Endothelial cell (in vitro differentiated cells): ENCODE data around the gene MFN1. TPM values are rescaled to one million over a fixed set of nuclear protein-coding genes. Genes with fewer than 3 reads are reported as not detected.

Experiments
- DNase-seq: peaks from one replicate; pipeline ENCODE4 v3.0.0; 2021; ENCODE audit warnings: low spot score
- H3K27ac Mint-ChIP-seq: one replicate; pipeline ENCODE4 v1.8.0; 2021; ENCODE audit warnings: mixed read lengths, inconsistent platforms; ENCODE audit not compliant: unreplicated experiment
- H3K27me3 Mint-ChIP-seq: one replicate; pipeline ENCODE4 v1.8.0; 2021; ENCODE audit warnings: mild to moderate bottlenecking, moderate library complexity, mixed read lengths, inconsistent platforms; ENCODE audit not compliant: unreplicated experiment
- H3K36me3 Mint-ChIP-seq: one replicate; pipeline ENCODE4 v1.8.0; 2021; ENCODE audit warnings: mild to moderate bottlenecking, low read depth, mixed read lengths, inconsistent platforms; ENCODE audit not compliant: unreplicated experiment
- H3K4me1 Mint-ChIP-seq: one replicate; pipeline ENCODE4 v1.8.0; 2021; ENCODE audit warnings: mild to moderate bottlenecking, mixed read lengths, inconsistent platforms; ENCODE audit not compliant: unreplicated experiment
- H3K4me3 Mint-ChIP-seq: one replicate; pipeline ENCODE4 v1.8.0; 2021; ENCODE audit warnings: mild to moderate bottlenecking, mixed read lengths, inconsistent platforms; ENCODE audit not compliant: unreplicated experiment
- H3K9me3 Mint-ChIP-seq: one replicate; pipeline ENCODE4 v1.8.0; 2021; ENCODE audit warnings: mixed read lengths, inconsistent platforms; ENCODE audit not compliant: unreplicated experiment
- total RNA-seq: library from RNA; stranded (reverse); fragmentation: NEBNext Ultra II Directional; extraction: Animal tissue kit (Norgen Biotek cat#: 25700); gene quantifications from one replicate; pipeline ENCODE4 v1.2.1, GENCODE V29; 2021; ENCODE audit not compliant: unreplicated experiment
- TF ChIP-seq, protein P1 (sequence below): fragments of 200-600 bp; sonication (generic); IDR thresholded peaks from one replicate; pipeline ENCODE4 v1.5.0; 2021; ENCODE audit warnings: antibody characterized with exemption; ENCODE audit not compliant: unreplicated experiment

The MFN1 gene
- total RNA-seq, 1 donor from 2014 or later: 30.7 TPM

GRCh38 chr3:179309225-179310078 is 38.1 kb upstream of the MFN1 start:
- H3K4me1 Mint-ChIP-seq: peaks cover 2% of the 10 kb centered on the region
- H3K36me3 Mint-ChIP-seq: no peaks in the 10 kb centered on the region
- H3K27ac Mint-ChIP-seq: no peak overlapping the region
- H3K9me3 Mint-ChIP-seq: no peaks in the 10 kb centered on the region
- TF ChIP-seq, protein P1, sequence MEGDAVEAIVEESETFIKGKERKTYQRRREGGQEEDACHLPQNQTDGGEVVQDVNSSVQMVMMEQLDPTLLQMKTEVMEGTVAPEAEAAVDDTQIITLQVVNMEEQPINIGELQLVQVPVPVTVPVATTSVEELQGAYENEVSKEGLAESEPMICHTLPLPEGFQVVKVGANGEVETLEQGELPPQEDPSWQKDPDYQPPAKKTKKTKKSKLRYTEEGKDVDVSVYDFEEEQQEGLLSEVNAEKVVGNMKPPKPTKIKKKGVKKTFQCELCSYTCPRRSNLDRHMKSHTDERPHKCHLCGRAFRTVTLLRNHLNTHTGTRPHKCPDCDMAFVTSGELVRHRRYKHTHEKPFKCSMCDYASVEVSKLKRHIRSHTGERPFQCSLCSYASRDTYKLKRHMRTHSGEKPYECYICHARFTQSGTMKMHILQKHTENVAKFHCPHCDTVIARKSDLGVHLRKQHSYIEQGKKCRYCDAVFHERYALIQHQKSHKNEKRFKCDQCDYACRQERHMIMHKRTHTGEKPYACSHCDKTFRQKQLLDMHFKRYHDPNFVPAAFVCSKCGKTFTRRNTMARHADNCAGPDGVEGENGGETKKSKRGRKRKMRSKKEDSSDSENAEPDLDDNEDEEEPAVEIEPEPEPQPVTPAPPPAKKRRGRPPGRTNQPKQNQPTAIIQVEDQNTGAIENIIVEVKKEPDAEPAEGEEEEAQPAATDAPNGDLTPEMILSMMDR: no peak
- H3K27me3 Mint-ChIP-seq: no peaks in the 10 kb centered on the region
- DNase-seq: no peak
- no peak overlapping the region for H3K4me3 Mint-ChIP-seq

DNA sequence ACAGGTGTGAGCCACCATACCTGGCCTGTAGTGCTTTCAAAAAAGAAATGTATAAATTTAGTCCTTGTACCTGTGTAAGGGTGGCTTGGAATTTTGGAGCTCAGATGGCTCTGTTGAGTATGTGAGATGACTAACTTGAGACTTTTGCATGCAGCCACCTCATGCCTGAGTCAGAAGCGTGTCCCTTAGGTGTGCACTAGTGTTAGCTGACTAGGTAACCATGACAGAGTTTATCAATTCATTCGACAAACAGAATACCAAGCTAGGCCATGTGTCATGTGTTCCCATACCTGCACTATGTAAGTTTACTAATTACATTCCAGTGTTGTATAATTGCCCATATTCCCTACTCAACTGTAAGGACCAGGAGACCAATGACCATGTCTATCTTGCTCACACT is 28.6 kb upstream of the MFN1 start:
- H3K9me3 Mint-ChIP-seq: no peaks in the 10 kb centered on the region
- TF ChIP-seq, protein P1: no peak
- H3K27me3 Mint-ChIP-seq: no peaks in the 10 kb centered on the region
- no peak for DNase-seq
- peaks cover 9% of the 10 kb centered on the region for H3K4me1 Mint-ChIP-seq
- H3K4me3 Mint-ChIP-seq: no peak overlapping the region
- no peak overlapping the region for H3K27ac Mint-ChIP-seq
- peaks cover 2% of the 10 kb centered on the region for H3K36me3 Mint-ChIP-seq

DNA sequence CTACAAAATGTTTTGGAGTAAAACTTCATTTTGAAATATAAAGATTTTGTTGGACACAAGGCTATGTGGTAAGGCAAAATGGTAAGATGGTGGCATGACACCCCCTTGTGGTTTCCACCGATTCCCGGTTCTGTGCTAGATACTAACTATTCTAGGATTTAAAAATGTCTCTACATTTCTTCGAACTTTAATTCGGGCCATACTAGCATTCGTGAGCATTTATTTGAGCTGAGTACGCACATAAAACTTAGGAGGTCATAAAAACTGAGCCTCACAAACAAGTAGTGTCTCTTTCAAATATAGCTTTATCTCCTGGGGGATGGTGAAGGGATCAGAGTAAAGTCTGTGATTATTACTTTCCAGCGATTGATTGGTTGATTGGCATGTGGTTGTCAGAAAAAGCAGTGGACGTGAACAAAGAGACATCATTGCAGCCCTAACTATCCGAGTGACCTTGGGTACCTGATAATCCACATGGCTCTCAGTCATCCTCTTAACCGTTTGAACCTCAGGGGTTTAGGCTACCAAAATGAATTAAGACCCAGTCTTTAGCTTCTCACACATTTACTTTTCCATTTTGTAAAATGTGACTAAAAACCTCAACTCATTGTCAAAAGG is 25.7 kb upstream of the MFN1 start:
- Mint-ChIP-seq H3K36me3 (peaks cover 7% of the 10 kb centered on the region), H3K27me3 (no peaks in the 10 kb centered on the region), H3K4me3 (peak overlapping the region; percentile 84), H3K27ac (peak overlapping the region; percentile 5), H3K4me1 (peaks cover 20% of the 10 kb centered on the region), H3K9me3 (no peaks in the 10 kb centered on the region)
- DNase-seq: peak; percentile 31
- TF ChIP-seq, protein P1: peak; percentile 30

DNA sequence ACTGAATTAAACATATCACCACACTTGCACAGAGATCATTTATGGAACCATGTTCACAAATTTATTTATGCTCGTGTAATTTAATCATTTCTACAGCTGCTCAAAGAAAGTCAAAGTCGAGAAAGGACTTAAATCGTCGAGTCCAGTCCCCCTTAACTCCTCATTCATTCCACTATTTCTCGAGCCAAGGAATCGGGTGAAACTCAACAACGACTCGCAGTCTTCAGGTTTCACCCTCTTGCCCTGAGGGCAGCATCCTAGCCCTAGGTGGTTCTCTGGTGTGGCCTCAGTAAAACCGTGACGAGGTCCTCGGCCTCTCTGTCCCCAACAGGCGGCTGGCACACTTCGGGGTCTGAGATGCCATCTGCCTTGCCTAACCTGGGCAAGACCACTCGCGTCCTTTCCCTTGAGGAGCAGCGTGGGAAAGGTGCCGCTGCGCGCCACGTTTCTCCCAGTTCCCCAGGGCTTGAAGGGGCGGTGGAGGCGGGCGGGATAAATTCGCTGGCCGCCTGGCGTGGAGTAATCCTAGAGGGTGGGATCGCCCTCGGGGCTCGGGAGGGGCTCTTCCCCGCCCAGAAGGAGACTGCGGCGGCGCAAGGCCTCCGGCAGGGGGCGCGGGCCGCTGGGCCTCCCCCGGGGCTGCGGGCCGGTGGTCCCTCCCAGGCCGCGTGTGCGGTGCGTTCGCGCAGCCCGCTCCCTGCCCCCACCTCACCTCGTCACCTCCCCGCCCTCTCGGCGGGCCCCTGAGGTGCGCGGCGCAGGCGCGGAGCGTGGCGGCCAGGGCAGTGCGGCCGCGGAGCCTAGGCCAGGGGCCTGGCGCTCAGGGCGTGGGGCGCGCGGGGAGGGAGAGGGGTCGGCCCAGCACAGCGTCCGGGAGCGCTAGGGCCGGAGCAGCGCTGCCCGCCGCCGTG is 25.0 kb upstream of the MFN1 start, which contains the start of gene ZNF639:
Gene ZNF639, plus strand, starts transcription at position 746 of the 911 bp plus-strand sequence. CDS start 5,263 bp downstream, outside the sequence.
- peak within 1 kb of the TSS; percentile 82 for H3K27ac Mint-ChIP-seq
- H3K4me1 Mint-ChIP-seq: peaks cover 20% of the 10 kb centered on the region
- peak within 1 kb of the TSS; percentile 95 for H3K4me3 Mint-ChIP-seq
- H3K36me3 Mint-ChIP-seq: peaks cover 7% of the 10 kb centered on the region
- no peaks in the 10 kb centered on the region for H3K9me3 Mint-ChIP-seq
- H3K27me3 Mint-ChIP-seq: no peaks in the 10 kb centered on the region
- DNase-seq: peak; percentile 96
- TF ChIP-seq, protein P1: peak; percentile 90
